Cardiac fibroblast (primary cell): Measurements from ENCODE around the gene RPS6KB2.
"Not testable (repeated sequence)": the region's sequence is repeated elsewhere in the genome, so short reads cannot be mapped to it uniquely, and the experiment has no call there.

Experiments used
- DNase-seq, 2 donors: peaks; one replicate each; pipeline versions ENCODE4 v3.0.0 to v3.0.0-alpha.2; 2010; ENCODE audit warnings: low read depth in 2 of 2
- H3K4me3 ChIP-seq, 2 donors: replicated peaks in 1 of 2; 1 replicate in 1 of 2; 2 replicates in 1 of 2; pipeline ENCODE4 v1.5.1; 2011; ENCODE audit warnings: low read depth in 2 of 2, low read length in 2 of 2, mild to moderate bottlenecking in 2 of 2, moderate library complexity in 1 of 2
- CTCF ChIP-seq: IDR thresholded peaks from one replicate; pipeline ENCODE4 v1.5.1; 2011; ENCODE audit warnings: low read depth, mild to moderate bottlenecking, low read length, inconsistent platforms

The RPS6KB2 gene

GRCh38 chr11:67470337-67471002 is 42.2 kb downstream of the RPS6KB2 start:
- TF ChIP-seq CTCF: no peak
- no peak overlapping the region for H3K4me3 ChIP-seq
- no peak for DNase-seq

GRCh38 chr11:67472882-67473281 is 44.6 kb downstream of the RPS6KB2 start:
- TF ChIP-seq CTCF: no peak
- no peak overlapping the region for H3K4me3 ChIP-seq
- DNase-seq: no peak

GRCh38 chr11:67476692-67477091 is 48.4 kb downstream of the RPS6KB2 start:
- DNase-seq, H3K4me3 ChIP-seq: not testable (repeated sequence)

GRCh38 chr11:67477344-67478050 is 49.2 kb downstream of the RPS6KB2 start:
- DNase-seq, H3K4me3 ChIP-seq: not testable (repeated sequence)

GRCh38 chr11:67482275-67482826 is 54.1 kb downstream of the RPS6KB2 start:
- no peak for TF ChIP-seq CTCF
- H3K4me3 ChIP-seq: peak overlapping the region; percentile 66 to 68

GRCh38 chr11:67482827-67483798 is 54.8 kb downstream of the RPS6KB2 start, which contains the start of gene AIP:
TSS of gene AIP (plus strand) at chr11:67483026. CDS start at chr11:67483159, 133 bp downstream.
- TF ChIP-seq CTCF: peak; percentile 29
- peak; percentile 98 to 99 for DNase-seq
- H3K4me3 ChIP-seq: peak within 1 kb of the TSS; percentile 66 to 68

More at GRCh38 chr11:67482275-67482826, 54.1 kb downstream of the RPS6KB2 start:
- DNase-seq: no peak

- peak overlapping the region in 1 of 2 donors; percentile 66 for H3K4me3 ChIP-seq
- no peak for TF ChIP-seq CTCF
- no peak for DNase-seq
These were observed 55.8 kb downstream of the RPS6KB2 start for GRCh38 chr11:67483831-67484665.
